AG08395 (cell line): ENCODE results near the gene MSI2.
"Not testable (repeated sequence)": the region's sequence is repeated elsewhere in the genome, so short reads cannot be mapped to it uniquely, and the experiment has no call there.

Experiments
- DNase-seq: peaks from one replicate; pipeline ENCODE4 v3.0.0; 2012; ENCODE audit warnings: mixed read lengths, low spot score

MSI2 gene

GRCh38 chr17:57484826-57485565 is 228.7 kb downstream of the MSI2 start:
- no peak for DNase-seq

GRCh38 chr17:57485566-57485865 is 229.2 kb downstream of the MSI2 start:
- DNase-seq: no peak

GRCh38 chr17:57485916-57486881 is 229.9 kb downstream of the MSI2 start:
- DNase-seq: no peak

GRCh38 chr17:57486882-57487301 is 230.6 kb downstream of the MSI2 start:
- no peak for DNase-seq

- no peak for DNase-seq
Observed at GRCh38 chr17:57487573-57487972, 231.2 kb downstream of the MSI2 start.

GRCh38 chr17:57488856-57489255 is 232.5 kb downstream of the MSI2 start:
- no peak for DNase-seq

GRCh38 chr17:57489321-57489720 is 233.0 kb downstream of the MSI2 start:
- DNase-seq: no peak

GRCh38 chr17:57490111-57490845 is 234.0 kb downstream of the MSI2 start:
- no peak for DNase-seq

GRCh38 chr17:57490890-57491289 is 234.6 kb downstream of the MSI2 start:
- DNase-seq: no peak

GRCh38 chr17:57493171-57493570 is 236.8 kb downstream of the MSI2 start:
- no peak for DNase-seq

- no peak for DNase-seq
Observed at GRCh38 chr17:57493625-57494024, 237.3 kb downstream of the MSI2 start.

- no peak for DNase-seq
Observed at GRCh38 chr17:57494443-57494842, 238.1 kb downstream of the MSI2 start.

- no peak for DNase-seq
Observed at GRCh38 chr17:57495771-57496170, 239.4 kb downstream of the MSI2 start.

- DNase-seq: no peak
Observed at GRCh38 chr17:57496382-57496781, 240.1 kb downstream of the MSI2 start.

- DNase-seq: no peak
Observed at GRCh38 chr17:57498443-57498842, 242.1 kb downstream of the MSI2 start.

GRCh38 chr17:57499221-57499620 is 242.9 kb downstream of the MSI2 start:
- DNase-seq: not testable (repeated sequence)

GRCh38 chr17:57499648-57500049 is 243.3 kb downstream of the MSI2 start:
- DNase-seq: peak; percentile 74

- no peak for DNase-seq
Observed at GRCh38 chr17:57501016-57501415, 244.7 kb downstream of the MSI2 start.

- DNase-seq: no peak
Observed at GRCh38 chr17:57502022-57502421, 245.7 kb downstream of the MSI2 start.

GRCh38 chr17:57502811-57503241 is 246.5 kb downstream of the MSI2 start:
- DNase-seq: no peak

GRCh38 chr17:57504208-57504607 is 247.9 kb downstream of the MSI2 start:
- no peak for DNase-seq
